HG03520 (cell line): ENCODE measurements around the gene TNS3.

ENCODE experiments used
- ATAC-seq: cut with Tn5 transposase; IDR thresholded peaks from one replicate; pipeline ENCODE4 v1.9.1; 2021; ENCODE audit warnings: mild to moderate bottlenecking, moderate library complexity; ENCODE audit not compliant: unreplicated experiment

Gene TNS3

DNA sequence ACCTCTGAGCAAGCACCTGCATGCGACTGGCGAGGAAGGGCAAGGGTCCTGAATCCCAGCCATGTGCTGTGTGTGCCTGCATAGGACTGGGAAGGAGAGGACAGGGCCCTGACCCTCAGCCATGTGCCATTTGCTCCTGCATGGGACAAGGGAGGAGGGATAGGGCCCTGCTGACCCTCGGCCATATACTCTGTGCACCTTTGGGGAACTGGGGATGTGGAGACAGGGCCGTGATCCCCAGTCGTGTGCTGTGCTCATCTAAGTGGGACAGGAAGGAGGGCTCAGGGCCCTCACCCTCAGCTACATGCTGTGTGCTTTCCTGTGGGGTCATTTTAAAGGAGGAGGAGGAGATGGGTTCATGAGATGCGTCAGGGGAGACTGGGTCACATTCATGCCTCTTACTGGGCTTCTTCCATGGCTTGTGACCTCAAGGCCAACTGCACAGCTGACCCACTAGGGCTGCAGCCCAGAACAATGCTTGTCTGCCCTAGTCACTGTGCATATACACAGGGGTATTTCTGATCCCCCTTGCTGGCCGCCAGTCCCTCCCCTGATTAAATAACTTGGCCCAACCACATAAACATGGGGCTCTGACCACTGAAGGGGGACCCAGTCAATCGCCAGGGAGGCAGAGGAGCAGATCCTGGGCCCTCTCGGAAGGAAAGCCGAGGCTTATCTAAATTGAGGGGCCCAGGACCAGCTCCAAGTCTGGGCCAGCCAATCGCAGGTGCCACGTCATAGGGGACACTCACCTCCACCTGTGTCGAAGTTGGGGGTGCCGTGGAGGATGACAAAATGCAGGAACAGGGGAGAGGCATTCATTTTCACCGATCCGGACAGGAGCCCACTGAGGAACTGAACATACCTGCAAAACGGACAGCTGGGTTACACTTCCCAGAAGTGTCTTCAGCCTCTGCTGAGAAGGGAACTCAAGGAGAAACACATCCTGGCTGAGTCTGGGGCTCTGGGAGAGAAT, 167.3 kb downstream of the TNS3 start:
- ATAC-seq = no peak

DNA sequence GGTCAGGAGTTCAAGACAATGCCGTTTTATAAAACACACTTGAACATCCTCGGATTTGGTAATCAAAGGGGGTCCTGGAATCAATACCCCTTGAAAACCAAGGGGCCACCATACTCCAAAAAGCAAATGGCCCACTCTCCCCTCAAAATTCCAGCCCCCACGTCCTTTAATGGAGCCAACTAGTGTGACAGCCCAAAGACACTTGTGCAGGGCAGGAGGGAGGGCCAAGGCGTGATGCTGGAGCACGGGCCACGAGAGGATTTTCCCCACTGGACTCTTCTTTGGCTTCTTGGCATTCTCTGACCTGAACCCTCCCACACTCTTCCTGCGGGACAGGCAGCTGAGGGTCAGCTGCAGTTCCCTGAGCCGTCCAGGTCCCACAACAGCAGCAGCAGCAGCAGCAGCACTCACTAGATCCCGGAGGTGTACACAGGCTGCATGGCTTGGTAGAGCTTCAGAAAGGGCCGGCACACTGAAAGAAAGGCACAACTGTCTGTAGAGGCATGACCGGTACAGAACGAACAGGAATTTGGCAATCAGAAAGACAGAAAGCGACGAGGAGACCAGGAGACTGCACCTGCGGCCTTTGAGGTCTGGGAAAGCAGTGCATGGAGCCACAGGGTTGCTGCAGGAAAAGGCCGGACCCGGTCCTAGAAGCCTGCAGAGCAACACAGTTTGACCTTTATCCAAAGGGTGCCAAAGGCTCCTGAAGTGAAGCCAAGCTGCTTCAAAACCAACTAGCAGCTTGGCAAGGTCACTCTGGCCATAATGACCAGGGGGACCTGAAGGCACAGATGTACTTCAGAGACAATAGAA, 168.2 kb downstream of the TNS3 start:
- no peak for ATAC-seq

DNA sequence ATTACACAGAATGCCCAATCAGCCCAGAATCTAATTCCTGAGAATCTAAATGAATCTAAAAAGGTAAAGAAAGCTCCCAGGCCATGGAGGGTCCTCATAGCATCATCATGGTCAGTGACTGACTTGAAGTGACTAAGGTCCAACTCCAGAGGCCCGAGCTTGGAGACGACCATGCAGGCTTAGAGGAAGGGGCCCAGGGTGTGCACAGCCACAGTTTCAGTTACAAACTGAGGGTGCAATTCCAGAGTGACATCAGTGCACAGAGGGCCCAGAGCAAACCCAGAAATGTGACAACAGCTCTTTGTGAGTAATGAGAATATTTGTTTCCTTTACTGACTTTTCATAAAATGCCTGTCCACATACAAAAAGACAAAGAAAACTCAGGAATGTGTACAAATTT, 170.0 kb downstream of the TNS3 start:
- no peak for ATAC-seq

DNA sequence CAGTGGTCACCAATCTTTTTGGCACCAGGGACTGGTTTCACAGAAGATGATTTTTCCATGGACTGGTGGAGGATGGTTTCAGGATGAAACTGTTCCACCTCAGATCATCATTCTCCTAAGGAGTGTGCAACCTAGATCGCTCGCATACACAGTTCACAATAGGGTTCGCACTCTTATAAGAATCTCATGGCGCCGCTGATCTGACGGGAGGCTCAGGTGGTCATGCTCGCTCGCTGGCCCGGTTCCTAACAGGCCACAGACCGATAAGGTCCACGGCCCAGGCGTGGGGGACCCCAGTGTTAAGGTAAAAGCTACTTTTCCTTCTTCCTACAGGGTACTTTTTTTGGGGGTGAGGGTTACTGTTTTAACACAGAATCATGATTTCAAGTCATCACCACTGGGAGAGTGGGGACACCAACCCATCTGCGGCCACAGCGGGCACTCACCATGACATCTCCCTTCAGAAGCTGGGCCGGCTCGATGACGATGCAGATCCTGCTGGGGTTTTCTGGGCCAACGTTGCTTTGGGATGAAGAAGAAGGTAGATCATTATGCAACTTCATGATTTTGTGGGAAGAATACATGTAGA, 170.5 kb downstream of the TNS3 start:
- no peak for ATAC-seq

DNA sequence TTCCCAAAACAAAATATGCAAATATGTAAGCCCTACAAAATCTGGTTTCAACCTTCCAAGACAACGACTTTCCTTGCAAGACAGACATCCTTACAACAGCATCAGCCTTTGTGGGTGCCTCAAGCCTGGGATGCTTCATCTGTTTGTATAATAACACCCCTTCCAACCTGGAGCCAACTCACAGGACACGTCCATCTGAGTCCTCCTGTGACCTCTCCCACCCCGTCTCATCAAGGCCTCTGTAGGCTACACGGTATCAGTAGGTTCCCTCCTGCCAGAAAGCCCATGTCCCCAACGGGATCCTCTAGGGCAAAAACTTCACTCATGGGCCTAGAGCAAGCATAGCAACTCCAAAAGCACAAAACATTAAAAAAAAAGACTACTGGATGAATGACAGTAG, 173.2 kb downstream of the TNS3 start:
- no peak for ATAC-seq

DNA sequence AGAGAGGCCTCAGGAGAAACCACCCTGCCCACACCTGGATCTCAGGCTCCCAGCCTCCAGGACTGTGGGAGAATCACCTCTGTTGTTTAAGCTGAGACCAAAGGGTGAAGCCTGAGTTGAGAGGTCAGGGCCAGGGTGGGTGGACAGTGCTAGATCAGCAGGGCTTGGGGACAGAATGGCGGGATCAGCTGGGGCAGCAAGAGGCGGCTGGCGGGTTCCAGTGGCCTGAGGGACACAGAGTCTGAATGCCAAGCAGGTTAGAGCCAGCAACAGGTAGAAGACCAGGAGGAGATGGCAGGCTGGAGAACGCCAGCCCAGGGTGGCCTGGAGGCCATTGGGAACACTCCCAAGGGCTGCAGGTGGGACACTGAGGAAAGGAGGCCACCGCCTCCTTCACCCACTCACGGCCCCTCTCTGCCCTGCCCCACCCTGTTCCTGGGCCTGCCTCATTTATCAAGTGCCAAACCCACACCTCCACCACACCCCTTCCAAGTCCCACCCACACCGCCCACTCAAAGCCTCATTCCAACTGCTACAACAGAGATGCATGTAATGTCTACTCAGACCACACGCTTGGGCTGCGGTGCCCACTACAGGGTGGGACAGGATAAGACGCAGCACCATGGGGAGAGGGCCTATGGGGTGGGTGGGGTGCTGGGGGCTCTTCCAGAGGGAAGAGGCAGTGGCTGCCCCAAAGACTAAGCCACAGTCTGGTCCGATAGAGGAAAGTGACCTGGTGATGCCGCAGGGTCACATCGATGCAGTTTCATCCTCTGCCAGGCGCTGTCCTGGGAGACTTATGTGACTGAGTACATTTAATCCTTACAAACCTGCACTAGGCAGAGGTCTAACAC, 173.9 kb downstream of the TNS3 start:
- ATAC-seq = no peak

DNA sequence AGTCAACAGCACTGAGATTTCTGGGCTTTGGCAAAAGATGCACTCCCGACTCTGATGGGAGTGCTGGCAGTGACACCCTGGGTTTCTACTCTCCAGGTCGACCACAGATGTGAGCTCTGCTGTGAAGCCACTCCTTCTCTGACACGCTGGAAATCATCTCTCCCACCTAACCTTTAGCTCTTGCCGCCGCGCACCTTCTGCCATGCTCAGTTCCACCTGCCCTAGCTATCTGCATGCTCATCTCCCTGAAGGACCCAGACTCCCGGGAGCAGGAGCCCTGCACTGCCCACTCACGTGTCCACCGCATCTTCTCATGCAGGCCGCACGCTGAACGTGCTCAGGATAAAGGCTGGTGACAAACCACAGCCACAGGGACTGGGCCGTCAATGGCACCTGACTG, 174.8 kb downstream of the TNS3 start:
- ATAC-seq = no peak

DNA sequence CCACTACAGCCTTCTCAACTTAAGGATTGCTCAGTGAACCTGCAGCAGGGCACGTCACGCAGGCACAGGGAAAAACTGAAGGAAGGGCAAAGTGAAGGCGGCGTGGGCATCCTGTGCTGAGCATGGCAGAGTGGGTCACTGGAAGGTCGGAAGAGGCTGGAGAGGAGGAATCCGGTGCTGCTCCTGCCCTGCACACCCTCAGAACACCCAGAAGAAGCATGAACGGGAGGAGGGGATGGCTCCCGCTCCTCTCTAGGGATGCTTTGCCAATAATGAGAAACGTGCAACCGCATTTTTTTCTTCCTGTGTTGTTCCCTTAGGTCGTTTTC, 175.1 kb downstream of the TNS3 start:
- ATAC-seq = no peak

DNA sequence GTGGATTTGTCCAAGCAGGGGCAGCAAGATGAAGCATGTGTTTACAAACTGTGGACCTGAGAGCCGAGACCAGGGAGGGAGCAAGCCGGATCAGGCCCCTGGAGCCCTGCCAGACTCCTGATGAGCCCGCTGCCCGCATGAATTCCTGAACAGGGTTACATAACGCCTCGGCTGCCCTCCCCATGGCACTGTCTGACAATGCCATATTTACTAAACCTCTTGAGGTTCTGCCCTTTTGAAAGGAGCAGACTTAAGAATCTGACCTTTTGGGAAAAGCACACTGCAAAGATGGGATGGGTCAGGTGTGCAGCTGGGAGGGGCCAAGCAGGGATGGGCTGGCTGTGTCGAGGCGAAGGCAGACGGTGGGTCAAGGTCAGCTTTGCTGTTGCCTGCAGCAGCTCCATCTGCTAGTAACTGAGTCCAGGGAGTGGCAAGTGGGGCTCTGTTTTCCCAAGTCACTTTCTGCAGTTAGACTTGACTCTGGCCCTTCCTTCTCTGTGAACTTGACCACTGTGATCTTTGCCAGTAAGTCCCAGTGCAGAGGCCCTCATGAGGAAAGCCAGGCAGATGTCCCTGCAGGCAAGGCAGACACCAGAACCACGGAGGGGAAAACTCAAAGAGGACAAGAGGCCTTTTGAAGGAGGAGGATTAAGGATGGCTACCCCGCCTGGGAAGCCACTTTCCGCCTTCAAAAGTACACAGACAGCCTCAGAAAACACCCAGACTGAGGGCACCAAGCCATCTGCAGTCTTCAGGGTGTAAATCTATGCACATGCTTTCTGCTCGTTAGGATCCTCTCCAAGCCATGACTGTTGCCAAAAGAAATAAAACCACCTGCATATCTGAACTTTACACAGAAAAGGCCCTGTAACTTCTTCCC, 175.8 kb downstream of the TNS3 start:
- ATAC-seq = no peak

DNA sequence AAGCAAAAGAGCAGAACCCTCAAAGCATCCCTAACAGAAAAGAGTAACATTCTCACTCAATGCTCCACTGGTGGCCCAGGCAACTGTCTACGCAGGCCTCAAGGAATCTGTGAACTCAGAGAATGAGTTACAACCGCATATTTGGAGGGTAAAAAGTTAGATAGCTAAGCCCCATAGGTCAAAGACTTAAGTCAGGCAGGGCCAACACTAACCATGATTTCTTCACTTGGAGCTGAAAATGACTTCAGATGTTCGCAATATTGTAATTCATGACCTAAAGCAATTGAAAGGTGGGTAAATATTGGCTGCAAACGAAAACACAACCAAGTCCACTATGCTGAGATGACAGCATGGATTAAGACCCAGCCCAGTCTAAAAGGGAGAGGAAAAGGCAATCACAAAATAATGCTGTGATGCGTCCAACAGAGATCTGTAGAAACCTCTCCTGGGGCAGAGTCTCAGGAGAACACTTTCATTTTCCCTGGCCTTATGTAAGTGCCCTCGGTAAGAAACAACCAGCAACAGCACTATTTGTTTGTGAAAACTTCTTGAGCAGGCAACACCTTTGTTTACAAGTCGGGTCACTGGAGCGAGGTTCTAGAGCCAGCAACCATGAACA, 176.5 kb downstream of the TNS3 start:
- no peak for ATAC-seq

DNA sequence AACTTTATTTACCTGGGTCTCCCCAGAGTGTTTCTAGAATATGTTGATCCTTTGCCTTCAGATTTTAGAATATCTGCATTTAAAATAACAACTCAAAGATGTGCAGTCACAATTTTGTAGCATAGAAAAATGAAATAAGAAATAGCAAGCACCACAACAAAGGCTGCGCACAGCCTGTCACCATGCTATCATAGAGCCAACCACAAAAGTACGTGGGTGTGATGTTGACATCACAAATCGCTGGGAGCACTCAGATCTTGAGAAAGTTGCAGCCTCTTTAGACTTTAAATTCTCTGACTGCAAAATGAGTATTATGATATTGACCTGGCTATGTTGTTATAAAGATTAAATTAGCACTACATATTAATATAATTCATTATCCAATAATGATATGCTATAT, 177.9 kb downstream of the TNS3 start:
- no peak for ATAC-seq

DNA sequence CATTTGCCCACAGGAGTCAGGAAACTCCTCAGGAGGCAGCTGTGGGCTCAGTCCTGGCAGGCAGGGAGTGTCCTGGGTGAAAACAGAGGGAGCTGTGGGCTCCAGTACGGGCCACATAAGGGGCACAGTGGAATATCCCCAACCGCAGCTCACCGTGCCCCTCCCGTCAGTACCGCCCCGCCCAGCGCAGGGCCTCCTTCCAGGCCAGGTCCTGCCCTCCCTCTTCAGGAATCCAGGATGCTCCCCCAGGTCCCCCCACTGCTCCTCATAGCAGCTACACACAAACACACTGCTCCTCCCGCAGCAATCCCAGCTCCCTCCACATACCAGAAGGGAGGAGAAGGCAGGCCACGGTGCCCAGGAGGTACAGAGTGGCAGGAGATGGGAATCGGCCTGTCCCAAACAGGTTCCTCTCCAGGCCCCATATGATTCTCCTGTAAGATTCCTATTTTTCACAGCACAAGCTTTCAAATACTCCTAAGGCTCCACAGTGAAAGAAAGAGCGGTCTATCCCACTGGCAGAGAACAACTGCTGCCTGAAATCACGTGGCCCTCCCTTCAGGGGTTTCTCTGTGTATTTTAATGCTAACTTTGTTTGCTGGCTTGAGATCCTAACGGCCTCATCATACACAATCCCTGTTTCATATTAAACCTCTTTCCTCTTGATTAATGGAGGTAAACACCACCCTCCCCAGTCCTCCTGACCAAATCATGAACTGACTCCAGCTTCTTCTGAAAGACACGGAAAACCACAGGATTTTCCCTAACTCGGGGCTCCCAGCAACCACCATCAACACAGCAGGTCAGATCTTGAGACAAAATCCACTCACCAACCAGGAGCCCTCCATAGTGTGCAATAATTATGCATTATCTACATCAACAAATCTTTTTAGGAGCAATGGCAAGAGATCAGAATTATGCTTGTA, 178.7 kb downstream of the TNS3 start:
- ATAC-seq = no peak

DNA sequence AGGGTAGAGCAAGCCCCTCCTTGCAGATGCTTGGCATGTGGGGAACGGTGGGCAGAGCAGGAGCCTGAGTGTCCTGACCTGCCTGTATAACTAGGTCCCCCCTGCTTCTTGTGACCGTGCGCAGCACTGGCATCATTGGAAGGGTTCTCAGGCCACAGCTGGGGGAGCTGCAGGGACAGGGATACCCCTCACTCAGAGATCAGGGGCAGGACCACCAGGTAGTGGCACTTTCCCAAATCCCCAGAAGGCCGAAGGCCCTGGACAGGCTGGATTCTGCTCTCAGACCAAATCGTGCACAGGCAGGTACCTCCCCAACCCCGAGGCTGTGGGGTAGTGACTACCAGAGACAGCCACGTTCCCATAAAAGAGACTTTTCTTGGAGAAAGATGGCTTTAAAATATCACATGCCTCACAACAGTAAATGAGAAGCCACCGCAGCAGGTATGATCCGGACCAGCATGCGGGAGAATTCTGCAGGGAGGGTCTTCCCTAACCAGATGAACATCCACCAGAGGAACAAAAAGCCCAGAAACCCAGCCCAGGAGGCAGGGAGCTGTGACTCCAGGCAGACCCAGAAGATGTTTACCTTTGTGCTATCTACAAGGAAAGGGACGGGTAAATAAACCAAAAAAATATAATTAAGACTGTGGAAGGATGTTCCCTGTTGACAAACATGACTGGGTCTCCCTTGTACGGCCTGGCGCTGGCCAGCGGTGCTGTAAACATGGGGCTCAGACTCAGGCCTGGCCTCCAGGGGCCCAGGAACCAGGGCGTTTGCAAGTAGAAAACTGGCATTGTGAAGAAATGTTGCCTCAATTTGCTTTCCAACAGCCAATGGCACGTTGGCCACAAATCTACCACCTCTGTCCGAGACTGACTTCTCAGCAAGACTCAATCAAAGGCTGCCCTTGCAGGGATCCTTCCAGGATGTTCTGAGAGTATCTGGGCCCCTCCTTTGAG, 180.0 kb downstream of the TNS3 start:
- ATAC-seq = no peak

DNA sequence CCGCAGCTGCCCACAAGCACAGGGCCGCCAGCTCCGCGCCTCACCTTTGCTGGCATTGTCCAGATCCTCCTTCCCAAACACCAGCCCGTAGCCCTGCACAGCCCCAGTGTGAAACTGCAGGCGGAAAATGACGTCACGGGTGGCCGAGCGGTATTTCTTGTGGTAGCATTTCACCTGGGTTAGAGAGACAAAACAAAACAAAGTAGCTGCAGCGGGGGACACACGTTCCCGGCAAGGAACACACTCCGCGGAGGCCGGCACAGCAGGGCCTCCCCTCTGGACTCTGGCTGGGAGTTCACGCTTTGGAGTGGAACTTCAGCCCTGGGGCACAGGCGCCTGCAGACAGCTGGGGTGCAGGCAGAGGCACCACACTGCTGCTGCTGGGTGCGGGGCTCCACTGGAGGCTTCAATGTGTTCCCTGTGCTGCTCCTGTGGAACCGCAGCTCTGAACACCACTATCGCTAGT, 181.1 kb downstream of the TNS3 start:
- ATAC-seq = no peak

DNA sequence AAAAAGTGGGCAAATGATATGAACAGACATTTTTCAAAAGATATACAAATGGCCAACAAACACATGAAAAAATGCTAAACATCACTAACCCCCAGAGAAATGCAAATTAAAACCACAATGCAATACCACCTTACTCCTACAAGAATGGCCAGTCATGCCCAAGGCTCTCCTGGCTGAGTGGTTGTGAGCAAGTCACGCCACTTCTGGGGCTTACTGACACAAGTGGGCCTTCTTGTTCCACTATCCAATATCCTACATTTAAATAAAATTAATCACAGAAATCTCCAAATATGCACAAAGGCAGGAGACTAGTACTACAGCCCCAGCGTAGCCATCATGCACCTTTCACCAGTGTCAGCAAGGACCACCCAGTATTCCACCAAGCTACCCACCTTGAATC, 181.9 kb downstream of the TNS3 start:
- ATAC-seq = no peak

DNA sequence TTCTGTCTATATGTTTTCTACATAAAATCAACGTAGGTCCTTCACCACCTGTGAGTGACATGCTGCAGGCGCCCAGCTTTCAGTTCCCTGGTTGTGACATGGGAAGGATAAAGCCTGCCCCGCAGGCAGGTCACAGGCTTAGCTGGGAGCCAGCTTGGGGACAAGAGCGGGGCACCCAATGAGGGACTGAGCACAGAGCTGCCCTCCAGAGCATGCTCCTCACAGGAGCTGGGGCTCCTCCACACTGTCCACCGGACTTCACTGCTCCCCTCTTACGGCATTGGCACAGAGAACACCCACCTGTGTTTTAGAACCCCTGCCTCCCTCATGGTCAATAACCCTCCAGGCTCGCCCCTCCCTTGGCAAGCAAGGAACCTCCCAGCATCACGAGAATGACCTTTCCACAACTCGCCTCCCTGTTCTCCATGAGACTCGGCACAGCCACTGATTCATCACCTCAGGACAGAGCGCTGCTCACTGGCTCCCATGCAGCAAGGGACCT, 187.1 kb downstream of the TNS3 start:
- ATAC-seq = no peak

DNA sequence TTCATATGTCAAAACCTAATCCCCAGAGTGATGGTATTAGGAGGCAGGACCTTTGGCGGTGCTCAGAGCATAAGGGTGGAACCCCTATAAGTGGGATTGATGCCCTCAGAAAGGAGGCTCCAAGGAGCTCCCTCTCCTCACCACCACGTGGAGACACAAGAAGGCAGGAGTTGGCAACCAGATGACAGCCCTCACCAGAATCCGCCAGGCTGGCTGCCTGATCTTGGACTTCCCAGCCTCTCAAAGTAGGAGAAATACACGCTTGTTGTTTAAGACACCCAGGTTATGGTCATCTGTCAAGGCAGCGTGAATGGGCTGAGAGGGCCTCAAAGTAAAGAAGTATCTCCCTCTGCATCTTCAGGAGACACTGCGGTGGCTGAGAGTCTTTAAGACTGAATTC, 187.7 kb downstream of the TNS3 start:
- no peak for ATAC-seq
